ENCODE results near the gene SEPTIN7. TPM values are rescaled to one million over a fixed set of nuclear protein-coding genes. Genes with fewer than 3 reads are reported as not detected.

Gene SEPTIN7
- total RNA-seq (2022; extraction: Qiagen RNA extraction) = 172 to 251 TPM (median 205 TPM) in 5 replicates

DNA sequence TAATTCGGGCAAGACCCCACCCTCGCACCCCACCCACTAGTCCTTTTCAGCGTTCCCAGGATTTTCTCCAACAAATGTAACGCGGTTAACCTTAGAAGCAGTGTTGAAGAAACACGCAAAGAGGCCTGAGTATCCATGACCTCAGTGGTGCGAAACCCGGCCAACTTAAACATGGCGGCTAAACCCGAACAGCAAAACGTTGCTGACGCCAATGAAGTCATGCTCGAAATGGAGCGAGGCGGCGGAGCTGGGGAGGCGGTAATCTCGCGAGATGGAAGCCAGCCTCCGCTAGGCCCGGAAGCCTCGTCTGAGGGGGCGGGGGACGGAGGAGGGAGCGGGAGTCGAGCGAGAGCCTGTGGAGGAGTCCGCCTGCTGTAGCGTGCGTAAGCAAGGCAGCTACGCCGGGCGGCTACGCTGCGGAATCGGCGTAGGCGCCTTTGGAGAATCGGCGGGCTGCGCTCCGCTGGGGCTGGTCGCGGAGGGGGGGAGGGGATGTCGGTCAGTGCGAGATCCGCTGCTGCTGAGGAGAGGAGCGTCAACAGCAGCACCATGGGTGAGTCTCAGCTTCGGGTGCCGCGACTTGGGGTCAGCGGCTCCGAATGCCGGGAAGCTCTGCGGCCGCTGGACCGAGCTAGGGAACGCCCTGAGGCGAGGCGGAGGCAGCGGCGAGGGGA, at the start of gene SEPTIN7:
Gene SEPTIN7, plus strand, starts transcription at position 340 of the 674 bp plus-strand sequence. Its CDS starts 153 bp downstream, at position 493.

Other genes starting within 250 kb of the SEPTIN7 start
- gene HERPUD2, start 105.9 kb upstream of the SEPTIN7 start, total RNA-seq (2022; extraction: Qiagen RNA extraction) = 16.2 to 21.1 TPM (median 19.2 TPM) in 5 replicates

Measured in A549 treated with Hydrocortisone at 1 μM for 4 hours (cell line).